HFF-Myc (cell line): ENCODE results near the gene SPATA25.

Experiments
- DNase-seq: peaks from one replicate; pipeline ENCODE4 v3.0.0-alpha.2; 2011; ENCODE audit warnings: low read depth; ENCODE audit errors: extremely low read depth
- H3K4me3 ChIP-seq: replicated peaks from 2 replicates; pipeline ENCODE4 v1.5.1; 2011; ENCODE audit warnings: low read depth, mild to moderate bottlenecking, control low read depth, low read length
- CTCF ChIP-seq: IDR thresholded peaks from 2 replicates; pipeline ENCODE4 v1.5.1; 2012; ENCODE audit warnings: mild to moderate bottlenecking, low read depth, low read length, control low read depth; ENCODE audit errors: missing control alignments

The SPATA25 gene

DNA sequence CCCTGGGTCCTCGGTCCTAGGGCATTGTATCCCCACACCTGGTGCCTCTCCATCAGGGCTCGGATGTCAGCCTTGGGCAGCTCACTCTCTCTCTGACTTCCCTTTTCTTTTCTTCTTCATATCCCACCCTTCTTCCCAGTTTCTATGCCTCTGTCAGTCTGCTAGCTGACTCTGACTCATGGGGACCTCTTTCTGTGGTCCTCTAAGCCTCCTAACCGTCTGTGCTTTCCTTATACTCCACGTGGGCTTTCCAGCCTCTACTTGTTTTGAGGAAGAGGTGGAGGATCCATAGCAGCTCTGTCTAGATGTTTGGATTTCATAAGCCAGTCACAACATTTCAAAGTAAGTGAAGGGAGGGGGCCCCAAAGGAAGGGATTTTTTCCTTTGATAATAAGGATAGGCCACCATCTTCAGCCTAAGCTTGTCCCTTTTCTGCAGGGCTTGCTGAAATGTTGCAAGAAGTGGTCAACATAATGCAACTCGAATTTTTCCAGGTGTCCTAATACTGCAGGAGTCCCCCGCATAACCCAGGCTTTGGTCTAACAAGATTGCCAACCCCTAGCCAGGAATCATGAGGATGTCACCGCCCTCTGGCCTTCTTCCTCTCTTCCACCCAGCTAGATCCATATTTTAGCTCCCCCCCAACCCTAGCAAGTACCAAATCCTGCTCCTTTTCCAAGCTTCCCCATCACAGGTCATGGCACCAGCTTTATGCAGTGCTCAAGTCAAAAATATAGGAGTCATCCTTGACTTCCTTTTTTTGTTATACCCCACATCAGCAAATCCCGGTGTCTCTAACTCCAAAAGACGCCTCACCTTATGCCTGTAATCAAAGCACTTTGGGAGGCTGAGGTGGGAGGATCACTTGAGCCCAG, 33.3 kb upstream of the SPATA25 start:
- no peak for DNase-seq

GRCh38 chr20:45919542-45920399, 32.3 kb upstream of the SPATA25 start:
- no peak for DNase-seq
- no peak overlapping the region for H3K4me3 ChIP-seq
- TF ChIP-seq CTCF, result no peak

More for the DNA sequence above, 33.3 kb upstream of the SPATA25 start:
- no peak overlapping the region for H3K4me3 ChIP-seq
- TF ChIP-seq CTCF, result no peak

- no peak for TF ChIP-seq CTCF
- no peak overlapping the region for H3K4me3 ChIP-seq
- no peak for DNase-seq
Observed at GRCh38 chr20:45918779-45919537, 31.5 kb upstream of the SPATA25 start.

- no peak for DNase-seq
Observed at GRCh38 chr20:45918182-45918737, 30.8 kb upstream of the SPATA25 start.

GRCh38 chr20:45917790-45918141, 30.3 kb upstream of the SPATA25 start:
- no peak overlapping the region for H3K4me3 ChIP-seq
- DNase-seq, result no peak

More at GRCh38 chr20:45918182-45918737, 30.8 kb upstream of the SPATA25 start:
- no peak overlapping the region for H3K4me3 ChIP-seq
- TF ChIP-seq CTCF, result no peak

More at GRCh38 chr20:45917790-45918141, 30.3 kb upstream of the SPATA25 start:
- TF ChIP-seq CTCF, result no peak
